T-helper 2 cell treated with Interferon-gamma antibody and Interleukin-4, amounts not matched to agents 5 μg/mL and 100 μg/mL, for 36 hours (primary cell): Measurements from ENCODE around the gene RPTOR.

Source experiments
- DNase-seq: peaks from one replicate; pipeline ENCODE4 v3.0.0; 2021; ENCODE audit warnings: low spot score
- H3K27ac Mint-ChIP-seq: one replicate; pipeline ENCODE4 v1.8.0; 2021; ENCODE audit warnings: mild to moderate bottlenecking, mixed read lengths
- H3K27me3 Mint-ChIP-seq: one replicate; pipeline ENCODE4 v1.8.0; 2021; ENCODE audit warnings: low read depth, mixed read lengths
- H3K36me3 Mint-ChIP-seq: one replicate; pipeline ENCODE4 v1.8.0; 2021; ENCODE audit warnings: low read depth, mixed read lengths
- H3K4me1 Mint-ChIP-seq: one replicate; pipeline ENCODE4 v1.8.0; 2021; ENCODE audit warnings: low read depth, mixed read lengths
- H3K4me3 Mint-ChIP-seq: one replicate; pipeline ENCODE4 v1.8.0; 2022; ENCODE audit warnings: mild to moderate bottlenecking, moderate library complexity, mixed read lengths
- H3K9me3 Mint-ChIP-seq: one replicate; pipeline ENCODE4 v1.8.0; 2021; ENCODE audit warnings: mixed read lengths

RPTOR gene

DNA sequence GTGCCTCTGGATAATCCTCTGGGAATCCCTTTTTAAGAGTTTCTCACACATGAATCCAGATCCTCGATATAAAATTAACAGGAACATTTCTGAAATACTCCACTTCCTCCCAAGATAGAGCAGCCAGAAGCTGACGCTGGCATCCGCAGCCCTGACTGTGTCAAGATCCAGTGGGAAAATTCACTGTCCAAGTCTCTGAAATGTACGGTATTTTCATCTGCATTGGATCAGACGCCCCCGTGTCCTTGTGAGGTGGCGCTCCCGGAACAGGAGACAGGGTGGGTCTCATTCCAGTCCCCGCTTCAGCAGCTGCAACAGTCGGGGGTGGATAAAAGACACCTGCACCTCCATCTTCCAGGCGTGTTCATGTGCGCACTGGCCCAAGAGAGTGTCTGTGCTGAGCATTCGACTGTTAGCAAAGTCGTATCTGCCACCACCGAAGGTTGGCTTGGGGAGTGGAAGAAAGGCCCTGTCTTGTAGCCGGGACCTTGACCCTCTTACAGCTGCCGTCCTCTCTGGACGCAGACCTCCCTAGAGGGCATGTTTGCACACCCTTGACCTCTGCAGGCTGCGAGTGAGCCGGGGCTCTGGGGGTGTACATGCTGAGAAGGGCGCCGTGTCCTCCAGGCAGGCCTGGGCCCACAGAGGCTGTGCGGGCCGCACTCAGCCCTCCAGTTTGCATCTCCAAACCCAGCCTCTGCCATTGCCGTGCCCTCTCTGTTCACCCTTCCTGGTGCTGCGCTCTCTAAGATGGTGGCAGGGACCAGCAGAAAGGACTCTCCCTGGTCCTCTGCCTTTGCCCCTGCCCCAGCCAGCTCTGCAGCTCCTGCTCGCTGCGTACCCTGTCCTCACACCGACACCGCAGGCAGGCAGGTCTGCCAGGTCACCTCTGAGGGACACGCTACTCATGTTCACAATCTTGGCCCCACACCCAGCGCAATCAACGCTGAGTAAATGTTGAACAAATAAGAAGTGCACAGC, 375.0 kb downstream of the RPTOR start:
- H3K4me3 Mint-ChIP-seq, result no peak overlapping the region

DNA sequence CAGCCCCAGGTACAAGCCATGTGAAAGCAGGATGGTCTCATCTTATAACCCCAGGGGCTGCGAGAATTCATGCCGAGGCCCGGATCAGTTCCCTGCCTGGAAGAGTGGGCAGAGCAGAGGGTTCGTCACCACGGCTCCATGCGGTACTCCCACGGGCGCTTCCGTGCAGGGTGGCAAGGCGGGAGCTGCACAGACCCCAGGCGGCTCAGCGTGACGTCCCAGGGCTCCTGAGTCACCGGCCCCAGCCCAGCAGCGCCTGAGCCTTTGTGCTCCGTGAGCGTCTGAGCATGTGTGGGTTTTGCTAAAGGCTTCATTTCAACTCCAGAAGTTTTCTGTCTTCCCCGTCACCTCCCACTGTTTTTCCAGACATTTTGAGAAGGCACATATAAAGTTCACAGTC, 375.8 kb downstream of the RPTOR start:
- Mint-ChIP-seq H3K27ac (no peak overlapping the region), H3K4me1 (no peaks in the 10 kb centered on the region), H3K9me3 (no peaks in the 10 kb centered on the region), H3K27me3 (no peaks in the 10 kb centered on the region), H3K4me3 (no peak overlapping the region), H3K36me3 (peaks cover 21% of the 10 kb centered on the region)
- DNase-seq, result no peak

More for the DNA sequence above, 375.0 kb downstream of the RPTOR start:
- Mint-ChIP-seq H3K4me1 (no peaks in the 10 kb centered on the region), H3K27me3 (no peaks in the 10 kb centered on the region), H3K36me3 (peaks cover 19% of the 10 kb centered on the region), H3K27ac (no peak overlapping the region), H3K9me3 (no peaks in the 10 kb centered on the region)
- no peak for DNase-seq

DNA sequence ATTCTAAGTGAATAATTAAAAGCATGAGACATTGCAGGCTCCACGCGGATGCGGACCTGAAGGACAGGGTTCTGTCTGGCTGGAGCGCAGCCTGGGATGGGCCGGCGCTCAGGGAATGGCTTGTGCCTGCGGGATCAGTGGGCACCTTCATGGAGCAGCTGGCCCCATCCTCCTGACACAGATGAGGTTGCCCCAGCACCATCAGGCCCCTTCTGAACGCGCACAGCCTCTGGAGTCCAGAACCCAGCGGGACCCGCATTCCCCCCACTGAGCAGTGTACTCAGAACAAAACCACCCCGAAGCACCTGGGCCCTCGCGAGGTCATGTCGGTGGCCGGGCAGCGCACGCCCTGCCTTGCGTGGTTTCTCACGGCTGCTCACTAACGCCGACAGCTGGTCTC, 376.5 kb downstream of the RPTOR start:
- peaks cover 20% of the 10 kb centered on the region for H3K36me3 Mint-ChIP-seq
- H3K4me1 Mint-ChIP-seq, result no peaks in the 10 kb centered on the region
- no peaks in the 10 kb centered on the region for H3K9me3 Mint-ChIP-seq
- H3K27ac Mint-ChIP-seq, result no peak overlapping the region
- no peak for DNase-seq
- no peak overlapping the region for H3K4me3 Mint-ChIP-seq
- H3K27me3 Mint-ChIP-seq, result no peaks in the 10 kb centered on the region

DNA sequence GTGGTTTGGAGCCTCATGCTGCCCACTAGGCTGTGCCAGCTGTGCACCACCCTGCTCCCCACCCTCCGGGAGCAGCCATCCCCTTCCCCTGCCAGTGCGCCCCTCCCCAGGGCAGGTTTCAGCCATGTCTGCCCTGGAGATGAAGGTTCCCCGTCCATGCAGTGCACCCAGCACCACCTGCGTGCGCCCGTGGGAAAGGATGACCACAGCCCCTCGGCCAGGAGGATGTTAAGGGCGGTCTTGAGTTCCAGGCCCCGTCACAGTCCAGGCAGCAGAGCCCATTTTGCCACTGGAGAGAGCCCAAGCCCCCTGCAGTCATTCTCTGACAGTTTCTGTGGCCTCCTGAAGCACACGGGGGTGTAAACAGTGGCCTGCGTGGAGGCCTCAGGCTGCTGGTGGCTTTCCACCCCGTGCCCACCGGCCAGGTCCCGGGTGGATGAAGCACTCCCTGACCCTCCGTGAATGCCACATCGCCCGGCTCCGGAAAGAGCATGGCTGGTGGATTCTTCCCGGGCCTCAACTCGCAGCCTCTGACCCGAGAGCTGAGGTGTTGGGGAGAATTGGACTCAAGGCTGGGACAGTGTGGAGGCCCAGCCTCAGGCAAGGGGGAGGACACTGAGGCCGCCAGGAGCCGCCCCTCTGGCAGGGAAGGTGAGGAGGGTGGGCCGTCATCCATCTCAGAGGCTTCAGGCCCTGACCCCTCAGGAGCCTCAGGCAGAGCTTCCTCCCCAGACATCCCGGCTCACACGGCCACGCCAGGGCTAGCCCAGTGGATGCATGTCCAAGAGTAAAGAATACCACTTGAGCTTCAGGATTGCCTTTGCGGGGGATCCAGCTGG, 377.3 kb downstream of the RPTOR start:
- H3K9me3 Mint-ChIP-seq, result no peaks in the 10 kb centered on the region
- H3K4me3 Mint-ChIP-seq, result no peak overlapping the region
- no peaks in the 10 kb centered on the region for H3K4me1 Mint-ChIP-seq
- no peaks in the 10 kb centered on the region for H3K27me3 Mint-ChIP-seq
- peaks cover 28% of the 10 kb centered on the region for H3K36me3 Mint-ChIP-seq
- H3K27ac Mint-ChIP-seq, result no peak overlapping the region
- DNase-seq, result no peak

DNA sequence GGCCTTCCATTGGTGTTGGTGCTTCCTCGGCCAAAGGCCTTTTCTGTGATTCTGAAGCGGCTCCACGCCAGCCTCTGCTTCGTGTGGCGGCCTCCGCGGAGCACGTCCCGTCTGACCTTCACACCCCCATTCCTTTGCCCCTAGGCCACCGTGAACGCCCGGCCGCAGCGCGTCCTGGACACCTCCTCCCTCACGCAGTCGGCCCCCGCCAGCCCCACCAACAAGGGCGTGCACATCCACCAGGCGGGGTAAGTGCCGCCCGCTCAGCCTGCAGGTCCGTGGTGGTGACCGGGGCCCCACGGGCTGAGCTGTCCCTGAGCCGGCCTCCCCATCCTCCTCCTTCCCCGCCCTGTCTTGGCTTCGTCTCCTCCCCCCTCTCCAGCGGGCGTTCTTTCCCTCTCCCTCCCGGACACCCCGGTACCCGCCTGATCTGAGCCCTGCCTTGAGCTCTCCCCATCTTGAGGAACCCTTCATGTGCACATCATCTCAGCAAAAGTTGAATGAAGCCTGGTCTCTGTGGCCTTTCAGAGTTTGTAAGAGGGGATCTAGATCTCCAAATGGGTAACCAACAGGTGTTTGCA, 378.0 kb downstream of the RPTOR start:
- DNase-seq, result no peak
- Mint-ChIP-seq H3K9me3 (no peaks in the 10 kb centered on the region), H3K36me3 (peaks cover 30% of the 10 kb centered on the region), H3K4me3 (no peak overlapping the region), H3K4me1 (no peaks in the 10 kb centered on the region), H3K27me3 (no peaks in the 10 kb centered on the region), H3K27ac (no peak overlapping the region)

DNA sequence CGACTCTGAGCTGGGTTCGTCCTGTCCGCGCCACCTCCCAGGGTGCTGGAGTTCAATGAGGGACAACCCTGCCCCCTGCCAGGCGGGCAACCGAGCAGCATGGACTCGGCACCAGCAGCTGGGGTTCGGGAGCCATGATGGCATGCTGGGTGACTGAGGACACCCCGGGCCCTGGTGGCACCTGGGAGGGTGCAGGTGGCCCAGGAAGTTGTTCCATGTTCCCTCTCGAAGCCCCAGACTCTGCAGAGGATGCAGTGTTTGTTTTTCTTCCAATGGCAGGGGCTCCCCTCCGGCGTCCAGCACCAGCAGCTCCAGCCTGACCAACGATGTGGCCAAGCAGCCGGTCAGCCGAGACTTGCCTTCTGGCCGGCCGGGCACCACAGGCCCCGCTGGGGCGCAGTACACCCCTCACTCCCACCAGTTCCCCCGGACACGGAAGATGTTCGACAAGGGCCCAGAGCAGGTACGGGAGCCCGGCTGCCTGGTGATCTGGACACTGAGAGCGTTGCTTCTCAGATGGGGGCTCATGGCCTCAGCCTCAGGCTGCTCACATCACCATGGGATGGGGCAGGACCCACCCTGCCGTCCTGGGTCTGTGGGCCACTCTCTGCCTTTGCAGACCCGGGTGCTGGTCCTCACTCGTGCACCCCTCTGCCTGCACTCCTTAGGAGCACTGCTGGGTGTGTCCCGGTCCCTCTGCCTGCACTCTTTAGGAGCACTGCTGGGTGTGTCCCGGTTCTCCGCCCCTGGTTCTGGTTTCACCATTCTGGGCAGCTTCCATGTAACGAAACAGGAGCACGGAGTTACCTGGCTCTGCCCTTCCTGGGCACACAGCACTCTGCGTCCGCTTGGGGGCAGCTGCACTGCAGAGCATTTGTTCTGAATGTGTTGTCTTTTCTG, 378.8 kb downstream of the RPTOR start:
- no peak overlapping the region for H3K4me3 Mint-ChIP-seq
- no peak overlapping the region for H3K27ac Mint-ChIP-seq
- H3K27me3 Mint-ChIP-seq, result no peaks in the 10 kb centered on the region
- H3K9me3 Mint-ChIP-seq, result no peaks in the 10 kb centered on the region
- DNase-seq, result no peak
- peaks cover 34% of the 10 kb centered on the region for H3K36me3 Mint-ChIP-seq
- H3K4me1 Mint-ChIP-seq, result no peaks in the 10 kb centered on the region

DNA sequence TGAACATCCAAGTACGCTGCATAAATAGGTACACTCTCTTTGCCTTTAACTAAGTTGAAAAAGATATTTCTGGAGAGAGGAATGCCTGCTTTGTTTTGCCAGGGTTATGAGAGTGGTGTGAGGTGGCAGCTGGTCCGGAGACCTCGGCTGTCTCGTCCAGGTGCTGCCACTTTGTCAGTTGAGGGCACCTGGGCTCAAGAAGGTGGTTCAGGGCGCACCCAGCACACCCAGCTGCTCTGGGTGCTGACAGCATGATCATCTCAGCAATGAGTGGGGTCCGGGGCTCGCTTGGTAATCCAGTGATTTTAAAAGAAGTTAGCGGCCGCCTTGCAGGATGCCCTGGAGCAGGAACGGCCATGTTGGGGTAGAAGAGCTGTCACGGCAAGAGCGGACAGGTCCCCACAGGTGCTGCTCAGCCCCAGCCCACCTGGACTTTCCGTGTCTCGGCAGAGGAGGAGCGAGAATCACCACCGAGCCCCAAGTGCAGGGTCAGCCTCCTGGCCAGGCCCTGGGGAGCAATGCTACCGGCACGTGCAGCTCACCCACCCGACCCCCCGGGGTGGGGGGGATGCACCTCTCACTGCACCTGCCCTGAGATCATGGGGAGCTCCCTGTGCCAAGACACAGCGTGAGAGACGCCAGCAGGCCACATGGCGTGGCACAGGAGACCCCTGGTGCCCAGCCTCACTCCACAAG, 379.6 kb downstream of the RPTOR start:
- Mint-ChIP-seq H3K27me3 (no peaks in the 10 kb centered on the region), H3K4me3 (no peak overlapping the region), H3K27ac (no peak overlapping the region), H3K36me3 (peaks cover 37% of the 10 kb centered on the region), H3K9me3 (no peaks in the 10 kb centered on the region), H3K4me1 (no peaks in the 10 kb centered on the region)
- no peak for DNase-seq

DNA sequence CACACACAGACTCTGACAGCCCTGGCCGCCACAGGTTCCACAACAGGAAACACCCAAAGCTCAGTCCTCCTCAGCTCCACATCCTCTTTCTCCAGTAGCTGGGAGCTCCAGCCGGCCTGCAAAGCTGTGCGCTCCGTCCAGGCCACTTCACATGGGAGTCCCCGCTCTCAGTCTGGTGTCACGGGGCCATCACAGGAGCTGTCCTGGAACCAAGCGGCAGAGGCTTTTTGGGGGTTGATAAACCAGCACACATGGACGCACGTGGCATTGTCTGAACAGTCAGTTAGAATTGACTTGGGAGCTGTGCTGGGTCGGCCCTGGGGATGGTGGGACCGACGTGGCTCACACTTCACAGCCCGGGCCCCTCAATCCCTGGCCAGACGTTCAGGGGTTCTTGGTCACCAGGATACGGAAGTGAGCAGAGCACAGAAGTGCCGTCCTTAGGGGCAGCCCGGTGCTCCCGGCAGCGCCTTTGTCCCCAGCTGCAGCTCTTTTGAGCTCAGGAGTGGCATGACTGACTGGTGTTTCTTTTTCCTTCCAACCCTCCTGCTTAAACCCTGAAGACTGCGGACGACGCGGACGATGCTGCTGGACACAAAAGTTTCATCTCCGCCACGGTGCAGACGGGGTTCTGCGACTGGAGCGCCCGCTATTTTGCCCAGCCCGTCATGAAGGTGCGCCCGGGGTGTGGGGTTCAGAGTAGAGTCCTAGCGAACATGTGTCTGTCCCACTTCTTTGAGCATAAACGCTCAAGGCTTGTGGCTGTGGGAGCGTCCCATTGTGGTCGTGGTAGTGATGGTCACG, 380.4 kb downstream of the RPTOR start:
- H3K4me1 Mint-ChIP-seq, result no peaks in the 10 kb centered on the region
- H3K27ac Mint-ChIP-seq, result no peak overlapping the region
- no peaks in the 10 kb centered on the region for H3K9me3 Mint-ChIP-seq
- H3K36me3 Mint-ChIP-seq, result peaks cover 40% of the 10 kb centered on the region
- no peak for DNase-seq
- H3K27me3 Mint-ChIP-seq, result no peaks in the 10 kb centered on the region
- H3K4me3 Mint-ChIP-seq, result no peak overlapping the region

DNA sequence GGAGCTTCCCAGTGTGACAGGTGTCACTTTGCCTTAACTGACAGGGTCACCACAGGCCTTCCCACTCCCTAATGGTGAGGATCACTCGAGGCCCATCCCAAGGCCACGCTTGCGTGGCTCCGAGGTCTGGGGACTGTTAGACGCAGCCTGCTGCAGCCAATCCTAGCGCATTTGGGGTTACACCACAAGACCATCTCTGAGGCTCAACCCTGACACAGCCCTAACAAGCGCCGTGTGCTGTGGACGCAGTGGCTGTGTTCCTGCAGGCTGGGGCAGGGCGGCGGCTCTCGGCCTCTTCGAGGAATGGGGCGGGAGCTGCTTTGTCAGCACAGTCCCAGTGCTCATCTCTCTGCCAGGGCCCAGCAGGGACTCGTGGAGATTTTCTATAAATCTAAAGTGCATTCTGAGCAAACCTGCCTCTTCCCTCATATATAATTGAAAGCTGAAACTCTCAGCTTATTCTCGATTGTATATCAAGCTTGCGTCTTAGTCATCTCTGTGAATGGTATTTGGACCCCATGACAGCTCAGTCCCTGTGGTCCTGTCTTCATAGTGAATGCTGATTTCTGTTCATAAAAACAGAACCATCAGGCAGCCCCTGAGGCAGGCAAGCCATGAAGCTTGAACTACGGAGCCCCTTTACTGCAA, 381.2 kb downstream of the RPTOR start:
- H3K4me1 Mint-ChIP-seq, result no peaks in the 10 kb centered on the region
- no peaks in the 10 kb centered on the region for H3K9me3 Mint-ChIP-seq
- H3K27me3 Mint-ChIP-seq, result no peaks in the 10 kb centered on the region
- no peak overlapping the region for H3K4me3 Mint-ChIP-seq
- H3K36me3 Mint-ChIP-seq, result peaks cover 43% of the 10 kb centered on the region
- no peak for DNase-seq
- no peak overlapping the region for H3K27ac Mint-ChIP-seq

DNA sequence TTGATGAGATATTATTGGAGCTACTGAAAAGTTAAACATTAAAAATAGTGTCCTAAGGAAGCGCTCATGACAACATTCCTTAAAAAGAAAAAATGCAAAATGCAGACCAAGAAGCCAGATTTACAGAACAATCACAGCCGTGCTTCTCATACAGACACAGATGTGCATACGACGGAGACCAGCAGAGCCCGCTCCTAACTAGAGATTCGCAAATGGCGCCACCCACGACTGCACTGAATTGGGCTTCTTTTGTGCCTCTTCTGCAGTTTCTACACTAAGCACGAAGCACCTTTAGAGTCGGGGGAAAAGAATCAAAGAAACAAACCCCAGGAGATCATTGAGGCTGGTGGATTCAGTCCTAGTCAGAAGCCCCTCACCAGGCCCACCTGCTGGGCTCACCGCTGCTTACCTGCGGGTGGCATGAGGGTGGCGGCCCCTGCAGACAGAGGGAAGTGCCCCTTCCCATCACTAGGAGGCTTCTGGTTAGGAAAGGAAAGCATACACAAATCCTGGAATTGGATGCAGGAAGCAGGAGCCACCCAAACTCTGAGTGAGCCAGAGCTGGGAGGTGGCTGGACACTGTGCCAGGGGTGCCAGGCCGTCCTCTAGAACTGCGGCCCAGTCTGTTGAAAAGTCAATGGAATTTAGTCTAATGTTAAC, 382.1 kb downstream of the RPTOR start:
- peaks cover 41% of the 10 kb centered on the region for H3K36me3 Mint-ChIP-seq
- no peak overlapping the region for H3K27ac Mint-ChIP-seq
- H3K9me3 Mint-ChIP-seq, result no peaks in the 10 kb centered on the region
- DNase-seq, result no peak
- no peaks in the 10 kb centered on the region for H3K4me1 Mint-ChIP-seq
- no peak overlapping the region for H3K4me3 Mint-ChIP-seq
- no peaks in the 10 kb centered on the region for H3K27me3 Mint-ChIP-seq

DNA sequence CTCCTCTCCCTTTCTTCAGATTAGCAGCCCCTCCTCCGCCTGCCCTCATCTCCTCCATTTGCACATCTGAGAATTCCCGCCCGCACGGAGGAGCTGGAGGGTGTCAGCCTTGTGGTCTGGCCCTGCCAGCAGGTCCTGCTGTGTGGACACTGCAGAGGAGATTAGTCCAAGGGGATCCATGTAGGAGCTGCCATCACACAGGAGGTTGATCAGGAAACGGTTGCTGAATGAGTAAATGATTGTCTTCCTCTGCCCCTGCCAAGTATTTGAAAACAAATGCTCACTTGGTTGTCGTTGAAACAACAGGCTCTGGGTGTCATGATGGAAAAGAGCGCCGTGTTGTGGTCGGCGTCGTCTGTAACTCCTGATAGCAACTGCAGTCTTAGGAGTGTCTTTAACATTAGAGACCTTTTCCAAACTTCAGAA, 383.2 kb downstream of the RPTOR start:
- DNase-seq, result no peak
- Mint-ChIP-seq H3K4me1 (peaks cover 3% of the 10 kb centered on the region), H3K36me3 (peaks cover 48% of the 10 kb centered on the region), H3K9me3 (no peaks in the 10 kb centered on the region), H3K4me3 (no peak overlapping the region), H3K27ac (no peak overlapping the region), H3K27me3 (no peaks in the 10 kb centered on the region)
